Stimulated activated CD4-positive, alpha-beta T cell treated with anti-CD3 and anti-CD28 coated beads, Interleukin-4, amount 100 ng/mL, for 24 hours (primary cell): ENCODE results near the gene APOLD1.
"Not testable (repeated sequence)": the region's sequence is repeated elsewhere in the genome, so short reads cannot be mapped to it uniquely, and the experiment has no call there.

Experiments
- DNase-seq: peaks from one replicate; pipeline ENCODE4 v3.0.0-alpha.2; 2020

Gene APOLD1

DNA sequence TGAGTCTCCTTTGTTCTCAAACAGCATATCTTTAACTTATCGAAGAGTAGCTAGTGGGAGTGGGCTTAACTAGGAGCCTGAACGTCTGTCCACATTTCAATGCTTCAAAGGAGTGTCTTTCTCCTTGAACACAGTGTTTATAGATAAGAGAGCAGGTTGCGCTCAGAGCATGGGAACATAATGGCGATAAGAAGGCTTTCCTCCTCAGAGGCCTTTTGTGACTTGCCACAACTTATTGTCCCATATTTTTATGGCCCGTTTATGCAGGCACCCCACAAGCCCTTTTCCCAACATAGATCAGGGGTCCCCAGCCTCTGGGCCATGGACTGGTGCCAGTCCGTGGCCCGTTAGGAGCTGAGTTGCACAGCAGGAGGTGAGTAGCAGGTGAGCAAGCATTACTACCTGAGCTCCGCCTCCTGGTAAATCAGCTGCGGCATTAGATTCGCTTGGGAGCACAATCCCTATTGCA is 25.1 kb downstream of the APOLD1 start:
- DNase-seq = no peak

DNA sequence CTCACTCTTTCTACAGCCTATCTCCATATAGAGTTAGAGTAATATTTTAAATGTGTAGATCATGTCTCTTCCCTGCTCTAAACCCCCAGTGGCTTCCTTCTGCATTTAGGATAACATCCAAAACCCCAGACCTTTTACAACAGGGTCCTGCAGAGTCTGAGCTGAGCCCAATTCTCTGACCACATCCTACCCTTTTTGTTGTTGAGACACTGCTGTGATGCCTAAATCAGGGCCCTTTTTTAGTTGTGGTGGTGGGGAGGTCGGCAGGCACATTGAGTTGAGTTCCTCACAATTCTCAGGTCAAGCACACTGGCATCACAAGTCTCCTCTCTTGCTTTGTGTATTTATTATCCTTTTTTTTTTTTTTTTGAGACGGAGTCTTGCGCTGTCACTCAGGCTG is 25.9 kb downstream of the APOLD1 start:
- no peak for DNase-seq

- no peak for DNase-seq
These were observed 26.7 kb downstream of the APOLD1 start for GRCh38 chr12:12812174-12812573.

- no peak for DNase-seq
These were observed 27.2 kb downstream of the APOLD1 start for GRCh38 chr12:12812618-12813119.

DNA sequence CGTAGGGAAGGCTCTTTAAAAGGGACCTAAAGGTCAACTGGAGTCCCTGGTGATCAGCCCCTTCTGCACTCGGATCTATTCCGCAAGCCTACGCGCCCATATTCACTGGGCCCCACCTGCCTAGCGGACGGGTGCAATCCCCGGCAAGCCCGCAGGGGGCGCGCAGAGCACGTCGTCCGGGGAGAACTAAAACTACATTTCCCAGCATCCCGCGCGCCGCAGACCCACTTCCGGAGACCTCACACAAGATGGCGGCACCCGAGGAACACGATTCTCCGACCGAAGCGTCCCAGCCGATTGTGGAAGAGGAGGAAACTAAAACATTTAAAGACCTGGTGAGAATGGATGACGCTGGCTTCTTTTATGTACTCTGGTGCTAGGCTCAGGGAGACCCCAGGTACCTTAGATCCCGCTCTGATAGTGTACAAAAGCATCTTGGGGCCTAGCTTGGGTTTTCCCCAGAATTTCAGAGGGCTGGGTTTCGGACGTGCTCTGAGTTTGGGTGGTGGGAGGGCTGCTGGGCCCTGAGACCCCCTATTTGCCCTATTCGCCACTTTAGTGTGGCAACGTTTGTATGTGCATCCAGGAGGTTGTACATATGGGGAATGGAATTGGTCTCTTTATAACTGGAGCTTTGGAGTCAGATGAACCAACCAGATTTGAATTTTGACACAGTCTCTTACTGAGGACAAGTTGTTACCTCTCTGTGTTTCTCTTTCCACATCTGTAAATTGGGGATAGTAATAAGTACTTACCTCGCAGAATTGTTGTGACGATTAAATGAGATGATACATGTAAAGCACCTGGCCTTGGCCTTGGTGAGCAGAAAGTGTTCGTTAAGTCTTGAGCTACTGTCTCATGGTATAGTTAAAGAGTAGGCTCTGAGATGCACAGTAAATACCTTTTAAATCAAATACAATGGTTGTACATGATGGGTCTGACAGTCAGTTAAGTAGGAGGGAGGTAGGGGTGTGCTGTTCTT is 28.0 kb downstream of the APOLD1 start, which contains the start of gene DDX47:
Gene DDX47 (plus strand): TSS at position 227 of the 982 bp plus-strand sequence. CDS start 22 bp downstream, at position 249.
- DNase-seq = peak; percentile 98

- no peak for DNase-seq
These were observed 32.2 kb downstream of the APOLD1 start for GRCh38 chr12:12817616-12818015.

DNA sequence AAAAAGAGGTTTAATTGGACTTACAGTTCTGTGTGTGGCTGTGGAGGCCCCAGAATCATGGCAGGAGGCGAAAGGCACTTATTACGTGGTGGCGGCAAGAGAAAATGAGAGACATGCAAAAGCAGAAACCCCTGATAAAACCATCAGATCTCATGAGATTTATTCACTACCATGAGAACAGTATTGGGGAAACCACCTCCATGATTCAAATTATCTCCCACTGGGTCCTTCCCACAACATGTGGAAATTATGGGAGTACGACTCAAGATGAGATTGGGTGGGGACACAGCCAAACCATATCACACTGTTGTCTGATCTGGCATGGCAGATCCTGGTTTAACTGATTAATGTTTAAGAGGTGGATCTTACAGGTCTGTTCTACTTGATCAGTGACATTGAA is 33.2 kb downstream of the APOLD1 start:
- DNase-seq = no peak

GRCh38 chr12:12819221-12819620 is 33.8 kb downstream of the APOLD1 start:
- DNase-seq = no peak

DNA sequence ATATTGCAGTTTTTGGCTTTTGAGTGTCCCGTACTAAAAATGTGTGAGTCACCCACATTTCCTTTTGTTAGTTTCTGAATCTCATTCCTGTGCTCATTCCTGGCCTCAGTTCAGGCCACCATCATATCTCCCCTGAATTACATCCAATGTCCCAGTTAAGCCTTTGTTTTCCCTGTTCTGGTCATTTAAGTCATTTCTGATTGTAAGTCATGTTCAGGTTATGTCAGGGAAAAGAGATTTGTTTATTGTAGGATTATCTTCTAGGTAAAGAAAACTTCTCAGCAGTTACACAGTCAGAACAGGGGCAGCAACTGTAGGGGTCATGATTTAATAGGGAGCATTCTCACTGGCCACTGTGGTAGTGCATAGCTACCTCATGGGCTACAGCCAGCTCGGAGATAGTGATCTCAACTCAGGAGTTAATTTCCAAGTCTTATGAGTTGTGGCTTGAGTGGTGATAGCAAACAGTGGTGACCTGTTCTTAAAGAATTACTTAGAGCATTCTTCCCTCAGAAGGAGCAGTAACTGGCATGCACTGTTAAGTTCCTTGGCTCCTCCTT is 34.4 kb downstream of the APOLD1 start:
- no peak for DNase-seq

DNA sequence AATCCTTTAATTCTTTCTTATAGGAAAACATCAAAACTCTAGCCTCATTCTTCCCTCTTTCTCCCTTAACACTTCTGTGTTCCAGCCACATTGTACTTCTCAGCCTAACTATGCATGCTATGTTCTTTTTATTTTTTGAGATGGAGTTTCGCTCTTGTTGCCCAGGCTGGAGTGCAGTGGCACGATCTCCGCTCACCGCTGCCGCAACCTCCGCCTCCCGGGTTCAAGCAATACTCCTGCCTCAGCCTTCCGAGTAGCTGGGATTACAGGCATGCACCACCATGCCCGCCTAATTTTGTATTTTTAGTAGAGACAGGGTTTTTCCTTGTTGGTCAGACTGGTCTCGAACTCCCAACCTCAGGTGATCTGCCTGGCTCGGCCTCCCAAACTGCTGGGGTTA is 34.9 kb downstream of the APOLD1 start:
- not testable (repeated sequence) for DNase-seq

DNA sequence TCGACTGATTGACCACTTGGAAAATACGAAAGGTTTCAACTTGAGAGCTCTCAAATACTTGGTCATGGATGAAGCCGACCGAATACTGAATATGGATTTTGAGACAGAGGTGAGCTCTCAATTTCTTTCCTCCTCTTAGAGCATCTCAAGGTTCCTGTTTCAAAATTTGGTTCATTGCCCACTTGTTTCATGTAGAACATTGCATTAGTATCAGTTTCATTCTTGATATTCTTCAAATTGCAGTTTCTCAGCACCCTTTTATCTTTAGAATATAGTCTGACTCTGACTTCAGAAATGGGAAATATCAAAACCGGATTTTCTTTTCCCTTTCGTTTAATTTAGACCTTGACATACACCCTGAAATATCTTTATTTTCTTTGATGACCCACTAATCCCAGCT is 36.5 kb downstream of the APOLD1 start:
- DNase-seq = no peak

GRCh38 chr12:12822886-12823285 is 37.4 kb downstream of the APOLD1 start:
- no peak for DNase-seq

GRCh38 chr12:12823300-12823699 is 37.8 kb downstream of the APOLD1 start:
- DNase-seq = no peak

- DNase-seq = no peak
These were observed 38.4 kb downstream of the APOLD1 start for GRCh38 chr12:12823811-12824210.

GRCh38 chr12:12835378-12836146 is 50.1 kb downstream of the APOLD1 start:
- DNase-seq = no peak

- no peak for DNase-seq
These were observed 51.1 kb downstream of the APOLD1 start for GRCh38 chr12:12836571-12836970.

- peak; percentile 58 for DNase-seq
These were observed 51.8 kb downstream of the APOLD1 start for GRCh38 chr12:12837025-12837812.

- no peak for DNase-seq
These were observed 52.3 kb downstream of the APOLD1 start for GRCh38 chr12:12837813-12838153.

DNA sequence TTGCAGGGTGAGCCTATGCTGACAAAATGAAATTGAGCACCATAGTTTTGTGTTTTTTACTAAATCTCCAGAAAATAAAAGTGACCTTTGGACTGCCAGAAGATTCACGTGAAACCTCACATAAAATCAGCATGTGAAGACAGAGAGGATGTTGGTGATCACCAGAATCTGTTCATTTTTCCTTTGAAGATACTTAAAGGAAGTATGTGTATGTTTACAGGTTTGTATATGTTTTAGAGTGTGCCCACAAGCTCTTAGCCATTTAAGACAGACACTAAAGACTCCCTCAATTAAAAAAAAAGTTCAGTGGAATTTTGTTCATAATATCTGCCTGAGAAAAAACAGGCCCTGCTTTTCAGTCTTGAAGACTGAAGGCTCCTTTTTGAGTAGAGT is 53.5 kb downstream of the APOLD1 start:
- DNase-seq = no peak

DNA sequence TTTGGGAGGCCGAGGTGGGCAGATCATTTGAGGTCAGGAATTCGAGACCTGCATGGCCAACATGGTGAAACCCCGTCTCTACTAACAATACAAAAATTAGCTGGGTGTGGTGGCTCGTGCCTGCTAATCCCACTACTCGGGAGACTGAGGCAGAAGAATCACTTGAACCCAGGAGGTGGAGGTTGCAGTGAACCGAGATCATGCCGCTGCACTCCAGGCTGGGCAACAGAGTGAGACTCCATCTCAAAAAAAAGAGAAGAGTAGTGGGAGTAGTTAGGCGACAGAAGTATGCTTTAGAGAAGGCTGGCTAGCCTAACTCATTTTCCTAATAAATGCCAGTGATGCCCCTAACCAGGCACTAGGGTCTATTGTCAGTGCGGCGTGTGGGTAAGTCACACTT is 54.0 kb downstream of the APOLD1 start:
- not testable (repeated sequence) for DNase-seq

DNA sequence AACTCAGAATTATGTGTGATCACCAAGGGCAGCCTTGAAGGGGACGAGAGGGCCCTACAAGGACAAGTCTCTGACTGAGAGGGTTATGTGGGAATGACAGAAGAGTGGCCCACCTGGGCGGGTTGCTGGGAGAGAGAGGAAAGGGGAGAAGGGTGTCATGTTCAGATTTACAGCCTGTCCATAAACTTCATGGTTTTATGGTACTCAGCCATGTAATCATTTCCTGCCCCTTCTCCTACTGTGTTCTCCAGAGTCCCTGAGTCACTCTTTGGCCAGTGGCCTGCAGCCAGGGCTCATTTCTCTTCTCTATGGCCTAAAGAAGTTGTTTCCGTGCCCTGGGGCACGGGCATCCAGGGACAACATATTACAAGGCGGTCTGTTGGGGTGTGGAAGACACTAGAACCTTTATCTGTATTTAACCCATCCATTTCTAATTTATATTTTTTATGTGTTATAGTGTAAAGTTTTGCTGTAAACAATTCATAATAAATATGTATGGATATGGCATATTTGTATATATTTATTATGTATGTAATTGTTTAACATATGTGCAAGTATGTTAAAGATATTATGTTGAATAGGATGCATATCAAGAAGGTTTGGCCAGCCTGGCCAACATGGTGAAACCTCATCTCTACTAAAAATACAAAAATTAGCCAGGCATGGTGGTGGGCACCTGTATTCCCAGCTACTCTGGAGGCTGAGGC is 54.6 kb downstream of the APOLD1 start:
- no peak for DNase-seq

GRCh38 chr12:12840580-12840899 is 55.1 kb downstream of the APOLD1 start:
- DNase-seq = no peak
